Epithelial cell of prostate (primary cell): ENCODE measurements around the gene F3.

Source experiments
- DNase-seq: peaks from one replicate; pipeline ENCODE4 v3.0.0-alpha.2; 2011; ENCODE audit warnings: low read depth, low spot score
- H3K27ac ChIP-seq: fragments of 450-650 bp; 2 replicates; pipeline ENCODE4 v1.5.1; 2017; ENCODE audit warnings: mild to moderate bottlenecking

The F3 gene

DNA sequence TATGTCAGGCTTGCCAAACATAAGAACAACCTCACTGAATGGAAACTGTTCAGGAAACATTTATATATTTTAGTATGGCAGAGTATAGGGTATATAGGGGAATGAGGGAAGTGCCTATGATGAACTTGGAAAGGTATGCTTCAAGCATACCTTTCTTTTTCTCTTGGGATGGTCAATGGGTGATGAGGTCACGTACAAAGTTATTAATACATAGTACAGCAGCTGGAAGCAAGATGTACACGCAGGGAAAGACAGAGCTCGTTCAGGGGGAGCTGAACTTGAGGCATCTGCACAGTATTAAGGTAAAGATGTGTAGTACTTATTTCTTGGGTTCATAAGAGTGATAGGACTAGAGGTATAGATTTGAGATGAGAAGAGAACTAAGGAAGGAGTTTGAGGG lies 61.9 kb downstream of the F3 start:
- H3K27ac ChIP-seq: no peak overlapping the region
- DNase-seq: no peak
